NCI-H510A treated with DMSO at 0.1 percent for 48 hours (cell line): ENCODE results near the gene RAG1.

Experiments
- DNase-seq: peaks from one replicate; lab custom pipeline; 2025; lab: John Stamatoyannopoulos, UW

The RAG1 gene

GRCh38 chr11:36628141-36628540, 60.3 kb downstream of the RAG1 start:
- no peak for DNase-seq

DNA sequence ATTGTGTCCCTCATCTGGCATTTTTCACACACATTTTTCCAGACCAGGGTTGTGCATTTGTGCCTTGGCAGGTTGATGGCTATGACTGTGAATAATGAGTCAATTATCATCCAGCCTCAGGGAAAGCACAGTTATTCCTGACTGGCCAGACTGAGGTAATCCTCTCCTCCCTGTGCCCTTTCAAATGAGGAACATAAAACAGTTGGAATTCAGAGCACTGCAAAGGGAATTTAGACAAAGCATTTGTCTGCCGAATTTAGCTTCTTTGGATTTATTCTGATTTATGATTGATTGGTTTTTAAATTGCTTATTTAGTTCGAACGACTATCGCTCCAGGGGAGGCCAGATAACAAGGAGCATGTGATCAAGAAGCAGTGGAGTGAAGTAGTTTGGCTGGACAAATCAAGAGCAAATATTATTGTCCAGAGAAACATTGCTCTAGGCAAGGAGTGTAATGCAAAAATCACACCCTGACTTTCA, 61.0 kb downstream of the RAG1 start:
- DNase-seq: no peak
